DND-41 (cell line): Measurements from ENCODE around the gene GGT7.

Source experiments
- CTCF ChIP-seq: IDR thresholded peaks from 2 replicates; pipeline ENCODE4 v1.5.1; 2012; ENCODE audit warnings: borderline replicate concordance, low read length, moderate library complexity, mild to moderate bottlenecking; ENCODE audit not compliant: poor library complexity, severe bottlenecking; ENCODE audit errors: extremely low read depth
- EZH2 ChIP-seq: IDR thresholded peaks from 3 replicates; pipeline ENCODE4 v1.6.1; 2012; ENCODE audit warnings: borderline replicate concordance, low read depth, mild to moderate bottlenecking, moderate library complexity, low read length, inconsistent platforms; ENCODE audit not compliant: severe bottlenecking

GRCh38 chr20:34904202-34904621 lies 31.6 kb upstream of the GGT7 start:
- no peak for TF ChIP-seq CTCF
- TF ChIP-seq EZH2 = no peak
